Prostate gland (tissue), 2 donors: ENCODE data around the gene CHP2. TPM values are rescaled to one million over a fixed set of nuclear protein-coding genes. Genes with fewer than 3 reads are reported as not detected.
A peak's percentile ranks its signal among the peaks of the same experiment; 100 is the strongest.

ENCODE experiments used
- DNase-seq: peaks from one replicate; pipeline ENCODE4 v3.0.0-alpha.2; 2019; ENCODE audit warnings: low spot score
- H3K27ac ChIP-seq, 2 donors: fragments of 200-600 bp; sonication (generic); 2 replicates each; pipeline ENCODE4 v1.5.1; 2017 to 2019
- H3K27me3 ChIP-seq: fragments of 200-600 bp; sonication (generic); replicated peaks from 2 replicates; pipeline ENCODE4 v1.5.1; 2019; ENCODE audit not compliant: insufficient read depth
- H3K36me3 ChIP-seq, 2 donors: fragments of 200-600 bp; sonication (generic); 1 replicate in 1 of 2; 2 replicates in 1 of 2; pipeline versions ENCODE4 v1.5.1 to v1.8.1; 2017 to 2019
- H3K4me1 ChIP-seq: fragments of 200-600 bp; sonication (generic); replicated peaks from 2 replicates; pipeline ENCODE4 v1.5.1; 2019
- H3K4me3 ChIP-seq, 2 donors: fragments of 200-600 bp; sonication (generic); 2 replicates each; pipeline ENCODE4 v1.5.1; 2017 to 2019
- H3K9me3 ChIP-seq: fragments of 200-600 bp; sonication (generic); 2 replicates; pipeline ENCODE4 v1.5.1; 2017
- CTCF ChIP-seq, 4 experiments: fragments of 200-600 bp in 2 of 4; fragments of 450-650 bp in 2 of 4; sonication (generic) in 2 of 4; IDR thresholded peaks; 1 replicate in 3 of 4; 2 replicates in 1 of 4; pipeline ENCODE4 v1.5.1; 2016 to 2019; ENCODE audit warnings: antibody characterized with exemption in 4 of 4, mild to moderate bottlenecking in 2 of 4, moderate library complexity in 2 of 4
- POLR2A ChIP-seq: fragments of 450-650 bp; IDR thresholded peaks from one replicate; pipeline ENCODE4 v1.6.1; 2016; ENCODE audit warnings: antibody characterized with exemption, mild to moderate bottlenecking
- POLR2AphosphoS5 ChIP-seq: sonication (generic); formaldehyde crosslinking; IDR thresholded peaks from one replicate; pipeline ENCODE4 v1.6.1; 2017; ENCODE audit warnings: antibody characterized with exemption
- WGBS: methylation state at CpG from one replicate; pipeline ENCODE4 v1.1.5; 2018; 5-methylcytosine and 5-hydroxymethylcytosine counted together
- intact Hi-C: fragments of 100-400 bp; cut with DNase I; formaldehyde crosslinking; loops from one replicate; pipeline ENCODE4 v1.14.2; 2022
- total RNA-seq, 2 donors: library from RNA; depleted of rRNA; stranded (reverse); fragments of >200 nt; gene quantifications; one replicate each; pipeline ENCODE4 v1.1.0, GENCODE V29; 2016

CHP2 gene
- total RNA-seq, 2 donors from 2014 or later = 1.9 to 3.7 TPM

DNA sequence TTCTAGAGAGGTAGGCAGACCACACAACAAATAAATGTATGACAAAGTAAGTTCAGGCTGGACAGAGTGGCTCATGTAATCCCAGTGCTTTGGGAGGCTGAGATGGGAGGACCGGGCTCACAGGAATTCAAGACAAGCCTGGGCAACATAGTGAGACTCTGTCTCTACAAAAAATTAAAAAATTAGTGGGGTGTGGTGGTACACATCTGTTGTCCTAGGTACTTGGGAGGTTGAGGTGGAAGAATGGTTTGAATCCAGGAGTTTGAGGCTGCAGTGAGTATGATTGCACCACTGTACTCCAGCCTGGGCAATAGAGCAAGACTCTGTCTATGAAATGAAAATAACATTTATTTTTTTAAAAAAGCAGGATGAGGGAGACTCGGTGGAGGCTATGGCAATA lies 18.5 kb downstream of the CHP2 start:
- Histone ChIP-seq H3K4me3 (no peak overlapping the region), H3K27ac (no peak overlapping the region), H3K36me3 (no peaks in the 10 kb centered on the region), H3K27me3 (no peaks in the 10 kb centered on the region), H3K4me1 (no peaks in the 10 kb centered on the region), H3K9me3 (no peaks in the 10 kb centered on the region)
- DNase-seq = no peak
- 82% methylated on average over 2 of the region's 2 CpGs for WGBS
- TF ChIP-seq CTCF (IDR thresholded peaks at IDR 0.05) (no peak), POLR2A (no peak), POLR2AphosphoS5 (no peak)
- intact Hi-C loops = no loop called here

- TF ChIP-seq POLR2A (no peak), CTCF (IDR thresholded peaks at IDR 0.05) (no peak), POLR2AphosphoS5 (peak; percentile 86)
- intact Hi-C loops = no loop called here
- Histone ChIP-seq H3K9me3 (no peaks in the 10 kb centered on the region), H3K4me3 (no peak overlapping the region), H3K36me3 (no peaks in the 10 kb centered on the region), H3K4me1 (no peaks in the 10 kb centered on the region), H3K27ac (peak overlapping the region; percentile 38 to 42), H3K27me3 (no peaks in the 10 kb centered on the region)
- 35% methylated on average over 1 of the region's 1 CpG for WGBS
- DNase-seq = peak; percentile 58
Measured at GRCh38 chr16:23781176-23781575, 26.4 kb downstream of the CHP2 start.

DNA sequence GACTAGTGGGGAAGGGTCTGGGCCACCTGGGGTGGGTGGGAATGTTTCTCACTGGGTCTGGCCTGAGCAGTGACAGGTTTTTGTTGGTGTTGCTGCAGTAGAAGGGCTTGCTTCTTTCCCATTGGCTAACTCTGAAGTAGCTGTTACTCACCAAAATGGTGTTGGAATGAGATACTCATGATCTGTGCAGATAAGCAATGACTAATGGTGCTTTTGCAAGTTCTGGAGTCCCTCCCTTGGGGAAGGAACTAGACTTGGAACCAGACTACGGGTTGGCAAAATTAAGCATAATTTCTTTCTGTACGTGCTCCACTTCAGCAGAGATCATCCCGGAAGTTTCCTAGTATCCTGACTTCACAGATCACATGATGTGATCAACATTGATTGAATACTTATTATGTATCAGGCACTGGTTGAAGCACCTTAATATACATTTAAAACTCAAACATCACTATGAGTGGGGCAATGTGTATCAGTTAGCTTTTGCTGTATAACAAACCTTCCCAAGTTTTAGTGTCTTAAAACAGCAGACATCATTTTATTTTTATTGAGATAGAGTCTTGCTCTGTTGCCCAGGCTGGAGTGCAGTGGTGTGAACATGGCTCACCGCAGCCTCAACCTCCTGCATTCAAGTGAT lies 30.1 kb downstream of the CHP2 start:
- Histone ChIP-seq H3K4me1 (no peaks in the 10 kb centered on the region), H3K4me3 (no peak overlapping the region), H3K27ac (no peak overlapping the region), H3K36me3 (no peaks in the 10 kb centered on the region), H3K9me3 (no peaks in the 10 kb centered on the region), H3K27me3 (no peaks in the 10 kb centered on the region)
- TF ChIP-seq POLR2A = no peak
- peak; percentile 29 for TF ChIP-seq POLR2AphosphoS5
- TF ChIP-seq CTCF (IDR thresholded peaks at IDR 0.05) = no peak
- WGBS = 44% methylated on average over 4 of the region's 4 CpGs
- no peak for DNase-seq
- intact Hi-C loops = no loop called here

DNA sequence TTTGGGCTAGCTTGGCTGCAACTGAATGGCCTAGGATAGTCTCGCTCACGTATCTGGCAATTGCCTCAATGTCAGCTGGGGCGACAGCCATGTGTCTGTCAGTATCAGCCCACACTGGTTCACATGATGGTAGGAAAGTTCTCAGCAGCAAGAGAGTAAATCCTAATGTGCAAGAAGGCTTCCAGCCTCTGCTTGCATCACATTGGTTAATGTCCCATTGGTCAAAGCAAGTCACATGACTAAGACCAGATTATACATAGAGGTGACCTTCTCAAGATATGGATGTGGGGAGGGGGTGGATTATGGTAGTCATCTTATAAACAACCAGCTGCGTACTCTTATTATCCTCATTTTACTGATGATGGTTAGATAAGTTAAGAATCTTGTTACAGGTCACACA lies 31.0 kb downstream of the CHP2 start:
- Histone ChIP-seq H3K36me3 (no peaks in the 10 kb centered on the region), H3K4me3 (no peak overlapping the region), H3K27ac (no peak overlapping the region), H3K9me3 (no peaks in the 10 kb centered on the region), H3K27me3 (no peaks in the 10 kb centered on the region), H3K4me1 (no peaks in the 10 kb centered on the region)
- TF ChIP-seq POLR2AphosphoS5 (no peak), POLR2A (no peak), CTCF (IDR thresholded peaks at IDR 0.05) (no peak)
- intact Hi-C loops = no loop called here
- 92% methylated on average over 4 of the region's 4 CpGs for WGBS
- DNase-seq = no peak

DNA sequence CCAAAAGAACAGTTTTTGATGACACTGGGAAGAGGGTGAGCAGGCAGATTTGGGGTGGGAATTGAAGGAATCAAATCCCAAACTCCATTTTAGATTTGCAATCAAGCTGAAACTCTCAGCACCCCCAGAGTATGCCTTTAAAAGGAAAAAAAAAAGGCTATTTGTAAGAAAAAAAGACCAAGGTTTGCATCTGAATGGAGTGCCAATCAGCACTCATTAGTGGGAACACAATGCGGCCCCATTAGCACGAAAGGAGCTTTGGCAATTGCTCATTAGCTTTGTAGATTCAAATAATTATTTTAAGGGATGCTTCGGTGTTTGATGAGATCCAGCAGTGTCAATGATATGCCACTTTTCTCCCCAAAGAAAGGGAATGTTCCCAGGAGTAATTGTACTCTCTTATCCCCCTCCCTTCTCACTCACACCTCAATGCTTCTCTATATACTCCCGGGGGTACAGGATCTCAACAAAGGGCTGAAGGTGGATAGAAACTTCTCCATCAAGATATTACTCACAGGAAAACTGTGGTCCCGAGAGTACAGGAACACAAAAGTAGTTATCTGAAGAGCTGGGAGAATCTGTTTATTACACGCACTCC lies 32.2 kb downstream of the CHP2 start:
- no peaks in the 10 kb centered on the region for H3K27me3 ChIP-seq
- no peaks in the 10 kb centered on the region for H3K36me3 ChIP-seq
- no peak overlapping the region for H3K4me3 ChIP-seq
- intact Hi-C loops = no loop called here
- no peaks in the 10 kb centered on the region for H3K4me1 ChIP-seq
- 60% methylated on average over 6 of the region's 6 CpGs for WGBS
- no peak for DNase-seq
- no peak overlapping the region for H3K27ac ChIP-seq
- no peak for TF ChIP-seq CTCF (IDR thresholded peaks at IDR 0.05)
- TF ChIP-seq POLR2A = no peak
- TF ChIP-seq POLR2AphosphoS5 = no peak
- no peaks in the 10 kb centered on the region for H3K9me3 ChIP-seq
